ENCODE results near the gene COMMD6. TPM values are rescaled to one million over a fixed set of nuclear protein-coding genes. Genes with fewer than 3 reads are reported as not detected.

The COMMD6 gene
- total RNA-seq, 1 experiment from 2014 or later: 118 TPM

DNA sequence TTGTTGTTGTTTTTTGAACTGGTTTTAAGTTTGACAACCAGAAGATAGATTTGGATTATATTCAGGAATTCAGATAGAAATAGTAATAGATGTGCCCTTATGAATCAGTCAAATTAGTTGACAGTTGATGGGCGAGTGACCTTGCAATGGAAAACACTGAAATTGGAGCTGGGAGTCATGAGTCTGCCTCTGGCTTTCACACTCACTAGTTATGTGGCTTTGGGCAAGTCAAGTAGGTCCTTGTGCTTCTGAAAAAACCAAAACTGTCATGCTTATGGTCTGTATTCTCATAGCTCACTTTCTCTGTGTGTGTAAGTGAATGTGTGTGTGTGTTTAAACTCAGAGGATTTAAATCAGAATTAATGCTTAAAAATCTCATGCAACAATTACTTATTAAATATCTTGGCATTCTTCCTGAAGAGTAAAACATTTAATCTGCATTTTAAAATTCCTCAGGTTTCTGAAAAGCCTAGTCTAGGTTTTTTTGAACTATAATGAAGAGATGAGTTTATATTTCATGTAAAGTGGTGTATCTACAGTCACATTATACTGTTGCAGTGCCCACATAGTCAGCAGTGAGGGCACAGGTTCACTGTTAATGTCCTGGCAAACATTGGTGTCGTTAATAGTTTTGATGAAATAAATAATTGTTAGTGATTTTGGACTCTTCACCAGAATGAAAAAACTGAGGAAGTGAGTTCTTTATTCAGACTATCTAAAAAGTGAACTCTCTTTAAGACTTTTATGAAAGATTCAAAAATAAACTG lies 44.4 kb upstream of the COMMD6 start:
- CTCF ChIA-PET: interaction anchor here (0.7 kb wide), 1 partner anchor 103 kb away, joined by 3 read pairs; no protein-coding TSS in a partner anchor
- no peak for TF ChIP-seq EZH2 (IDR thresholded peaks at IDR 0.05; ENCODE audit: low read depth)
- TF ChIP-seq, protein P1, sequence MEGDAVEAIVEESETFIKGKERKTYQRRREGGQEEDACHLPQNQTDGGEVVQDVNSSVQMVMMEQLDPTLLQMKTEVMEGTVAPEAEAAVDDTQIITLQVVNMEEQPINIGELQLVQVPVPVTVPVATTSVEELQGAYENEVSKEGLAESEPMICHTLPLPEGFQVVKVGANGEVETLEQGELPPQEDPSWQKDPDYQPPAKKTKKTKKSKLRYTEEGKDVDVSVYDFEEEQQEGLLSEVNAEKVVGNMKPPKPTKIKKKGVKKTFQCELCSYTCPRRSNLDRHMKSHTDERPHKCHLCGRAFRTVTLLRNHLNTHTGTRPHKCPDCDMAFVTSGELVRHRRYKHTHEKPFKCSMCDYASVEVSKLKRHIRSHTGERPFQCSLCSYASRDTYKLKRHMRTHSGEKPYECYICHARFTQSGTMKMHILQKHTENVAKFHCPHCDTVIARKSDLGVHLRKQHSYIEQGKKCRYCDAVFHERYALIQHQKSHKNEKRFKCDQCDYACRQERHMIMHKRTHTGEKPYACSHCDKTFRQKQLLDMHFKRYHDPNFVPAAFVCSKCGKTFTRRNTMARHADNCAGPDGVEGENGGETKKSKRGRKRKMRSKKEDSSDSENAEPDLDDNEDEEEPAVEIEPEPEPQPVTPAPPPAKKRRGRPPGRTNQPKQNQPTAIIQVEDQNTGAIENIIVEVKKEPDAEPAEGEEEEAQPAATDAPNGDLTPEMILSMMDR (conservative IDR thresholded peaks at IDR 0.05): no peak
- peaks cover 8% of the 10 kb centered on the region; the same call in 1 of the 2 replicates for H3K9me3 ChIP-seq (ENCODE audit: insufficient read depth, low read depth)

DNA sequence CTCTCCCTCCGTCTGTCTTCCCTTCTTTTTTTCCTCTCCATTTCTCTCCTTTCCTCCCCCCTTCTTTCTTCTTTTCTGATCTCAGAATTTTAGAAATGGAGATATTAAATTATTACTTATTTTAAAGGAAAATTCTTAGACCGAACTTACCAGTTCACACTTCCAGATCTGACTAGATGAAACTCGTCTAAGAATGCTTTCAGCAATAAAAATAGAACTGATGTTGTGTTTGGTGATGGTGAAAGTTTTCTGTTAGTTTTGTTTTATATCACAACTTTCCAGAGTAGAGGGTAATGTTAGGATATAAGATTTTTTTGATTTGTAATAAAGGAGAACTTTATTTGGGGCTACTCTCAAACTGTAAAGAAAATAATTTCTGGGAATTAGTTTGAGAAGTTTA lies 41.9 kb upstream of the COMMD6 start:
- ChIA-PET POLR2A (ENCODE audit: unreplicated experiment) (no interaction called here), CTCF (no interaction called here)
- intact Hi-C loops (cut with micrococcal nuclease; ENCODE audit: unreplicated experiment): no loop called here
- no peak for DNase-seq
- no peak overlapping the region for H2AFZ ChIP-seq
- no peaks in the 10 kb centered on the region for H3K79me2 ChIP-seq (ENCODE audit: low read depth)
- no peak overlapping the region for H3K4me2 ChIP-seq
- H3K9me3 ChIP-seq (ENCODE audit: insufficient read depth, low read depth): peaks cover 8% of the 10 kb centered on the region; the same call in 1 of the 2 replicates
- H3K27ac ChIP-seq: no peak overlapping the region
- H3F3A ChIP-seq (ENCODE audit: insufficient read depth, low read depth): no peaks in the 10 kb centered on the region
- no peaks in the 10 kb centered on the region for H3K4me1 ChIP-seq (replicated peaks; ENCODE audit: insufficient read depth)
- no TSS peak for BruUV-seq (replicated peaks)
- no peaks in the 10 kb centered on the region for H3K27me3 ChIP-seq (ENCODE audit: insufficient read depth, low read depth)
- 0 out of 2 replicates have a peak, but pooled peaks cover 3% of the 10 kb centered on the region for H4K20me1 ChIP-seq (ENCODE audit: insufficient read depth)
- no peak overlapping the region for H3K4me3 ChIP-seq
- no peaks in the 10 kb centered on the region for H3K9me2 ChIP-seq (ENCODE audit: insufficient read depth)
- TF ChIP-seq, protein P1 (conservative IDR thresholded peaks at IDR 0.05): no peak
- TF ChIP-seq EZH2 (IDR thresholded peaks at IDR 0.05; ENCODE audit: low read depth): no peak
- H3K36me3 ChIP-seq (ENCODE audit: low read depth): peaks cover 22% of the 10 kb centered on the region; the same call in 1 of the 2 replicates

More for the DNA sequence above, 44.4 kb upstream of the COMMD6 start:
- Histone ChIP-seq H3K27me3 (ENCODE audit: insufficient read depth, low read depth) (no peaks in the 10 kb centered on the region), H3K27ac (no peak overlapping the region), H3K79me2 (ENCODE audit: low read depth) (no peaks in the 10 kb centered on the region), H3K4me1 (replicated peaks; ENCODE audit: insufficient read depth) (no peaks in the 10 kb centered on the region), H3K9me2 (ENCODE audit: insufficient read depth) (no peaks in the 10 kb centered on the region), H3K4me2 (no peak overlapping the region), H3K36me3 (ENCODE audit: low read depth) (peaks cover 14% of the 10 kb centered on the region; the same call in 1 of the 2 replicates), H3K4me3 (no peak overlapping the region), H3F3A (ENCODE audit: insufficient read depth, low read depth) (no peaks in the 10 kb centered on the region; the same call in 1 of the 2 replicates), H4K20me1 (ENCODE audit: insufficient read depth) (0 out of 2 replicates have a peak, but pooled peaks cover 3% of the 10 kb centered on the region), H2AFZ (no peak overlapping the region)
- DNase-seq: no peak
- no TSS peak for BruUV-seq (replicated peaks)
- POLR2A ChIA-PET (ENCODE audit: unreplicated experiment): no interaction called here
- intact Hi-C loops (cut with micrococcal nuclease; ENCODE audit: unreplicated experiment): no loop called here

DNA sequence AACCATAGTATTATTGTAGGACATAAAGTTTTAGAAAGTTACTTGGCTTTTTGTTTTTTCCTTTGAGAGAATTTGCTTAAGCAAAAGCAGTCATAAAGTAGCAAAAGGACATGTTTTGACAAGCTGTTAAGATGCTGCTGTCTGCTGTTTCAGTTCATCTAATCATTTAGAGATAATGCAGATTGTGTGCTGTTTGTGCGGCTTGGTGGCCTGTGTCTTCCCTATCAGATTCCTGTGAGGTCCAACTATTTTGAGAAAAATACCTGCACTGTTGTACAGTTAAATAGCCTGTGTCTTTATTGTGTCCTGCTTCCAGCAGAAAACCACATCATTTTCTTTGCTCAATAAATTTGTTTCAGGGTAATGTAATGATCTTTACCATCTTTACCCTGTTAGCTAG lies 31.9 kb upstream of the COMMD6 start:
- Histone ChIP-seq H3K27ac (no peak overlapping the region), H2AFZ (no peak overlapping the region)
- no peak for TF ChIP-seq EZH2 (IDR thresholded peaks at IDR 0.05; ENCODE audit: low read depth)
- TF ChIP-seq, protein P1 (conservative IDR thresholded peaks at IDR 0.05): no peak

More for the DNA sequence above, 31.9 kb upstream of the COMMD6 start:
- no peaks in the 10 kb centered on the region for H3K9me2 ChIP-seq (ENCODE audit: insufficient read depth)
- intact Hi-C loops (cut with micrococcal nuclease; ENCODE audit: unreplicated experiment): loop anchor here (10.0 kb wide), 1 partner anchor 95 kb away; no protein-coding TSS in a partner anchor
- H3K4me2 ChIP-seq: no peak overlapping the region
- no TSS peak for BruUV-seq (replicated peaks)
- DNase-seq: no peak
- H3K27me3 ChIP-seq (ENCODE audit: insufficient read depth, low read depth): no peaks in the 10 kb centered on the region
- ChIA-PET POLR2A (ENCODE audit: unreplicated experiment) (no interaction called here), CTCF (no interaction called here)
- H3K36me3 ChIP-seq (ENCODE audit: low read depth): peaks cover 61% of the 10 kb centered on the region
- H3K4me3 ChIP-seq: no peak overlapping the region
- H3K4me1 ChIP-seq (replicated peaks; ENCODE audit: insufficient read depth): no peaks in the 10 kb centered on the region
- no peaks in the 10 kb centered on the region for H3K79me2 ChIP-seq (ENCODE audit: low read depth)
- no peaks in the 10 kb centered on the region for H3K9me3 ChIP-seq (ENCODE audit: insufficient read depth, low read depth)
- peaks cover 11% of the 10 kb centered on the region; the same call in 1 of the 2 replicates for H3F3A ChIP-seq (ENCODE audit: insufficient read depth, low read depth)
- H4K20me1 ChIP-seq (ENCODE audit: insufficient read depth): no peaks in the 10 kb centered on the region; the same call in 1 of the 2 replicates

Measured in PC-9 (cell line).